HUDEP-2 (cell line): Measurements from ENCODE around the gene RTN4RL2.

Source experiments
- DNase-seq, 76 experiments: peaks; one replicate each; lab custom pipeline; 2025; ENCODE audit not compliant: unreplicated experiment in 76 of 76; lab: John Stamatoyannopoulos, UW

The RTN4RL2 gene

DNA sequence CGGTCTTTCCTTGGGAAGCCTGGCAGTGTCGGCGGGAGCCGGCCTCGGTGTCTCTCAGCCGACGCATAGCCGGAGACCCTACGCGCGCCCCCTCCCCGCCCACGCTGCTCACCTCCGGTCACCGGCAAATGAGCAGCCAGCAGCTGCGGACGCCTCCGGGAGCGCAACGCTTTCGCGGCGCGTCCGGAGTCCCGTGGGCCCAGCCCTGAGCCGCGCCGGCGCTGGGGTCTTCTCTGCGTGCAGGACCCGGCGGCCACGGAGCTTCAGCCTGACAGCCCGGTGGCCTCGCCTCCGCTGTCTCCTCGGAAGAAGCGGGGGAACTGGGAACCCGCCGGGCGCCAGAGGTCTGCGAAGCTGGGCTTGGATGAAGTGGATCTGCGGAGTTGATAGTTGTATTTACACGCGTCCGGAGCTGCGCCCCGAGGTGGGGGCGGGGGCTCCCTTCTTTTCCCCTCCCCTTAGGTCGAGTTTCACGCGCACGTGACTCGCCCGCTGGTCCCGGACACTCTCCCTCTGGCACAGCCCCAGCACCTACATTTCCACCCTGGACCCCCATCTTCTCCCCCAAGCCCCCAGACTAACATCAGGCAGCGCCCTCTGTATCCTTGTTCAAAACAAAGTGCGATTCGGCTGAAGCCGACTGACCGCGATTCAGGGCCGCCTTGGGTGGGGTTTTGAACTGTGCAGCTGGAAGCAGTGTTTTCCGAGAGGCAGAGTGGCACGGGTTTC lies 55.2 kb downstream of the RTN4RL2 start, which contains the start of gene SLC43A1:
SLC43A1 (minus strand) TSS at position 371 of the 729 bp plus-strand sequence. CDS start 1,591 bp downstream, outside the sequence.
- DNase-seq = peak in 61 of 76 experiments; percentile 10 to 78 (median 46)

DNA sequence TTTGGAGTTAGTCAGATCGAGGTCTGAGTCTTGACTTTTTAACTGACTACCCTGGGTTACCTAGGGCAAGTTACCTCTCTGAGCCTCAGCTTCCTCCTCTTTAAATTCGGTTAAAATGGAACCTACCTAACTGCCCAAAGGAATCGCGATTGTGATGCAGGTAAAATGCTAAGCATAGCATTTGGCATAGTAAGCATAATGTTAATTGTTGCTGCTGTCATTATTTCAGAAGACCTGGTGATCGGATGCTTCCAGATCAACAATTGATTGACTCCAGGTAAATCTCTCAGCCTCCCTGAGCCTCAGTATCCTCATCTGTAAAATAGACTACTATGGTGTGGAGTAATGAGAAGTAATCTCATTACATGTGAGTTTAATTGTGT lies 55.7 kb downstream of the RTN4RL2 start:
- peak in 1 of 76 experiments; percentile 6 for DNase-seq

GRCh38 chr11:57521116-57521515 lies 60.8 kb downstream of the RTN4RL2 start:
- no peak for DNase-seq

DNA sequence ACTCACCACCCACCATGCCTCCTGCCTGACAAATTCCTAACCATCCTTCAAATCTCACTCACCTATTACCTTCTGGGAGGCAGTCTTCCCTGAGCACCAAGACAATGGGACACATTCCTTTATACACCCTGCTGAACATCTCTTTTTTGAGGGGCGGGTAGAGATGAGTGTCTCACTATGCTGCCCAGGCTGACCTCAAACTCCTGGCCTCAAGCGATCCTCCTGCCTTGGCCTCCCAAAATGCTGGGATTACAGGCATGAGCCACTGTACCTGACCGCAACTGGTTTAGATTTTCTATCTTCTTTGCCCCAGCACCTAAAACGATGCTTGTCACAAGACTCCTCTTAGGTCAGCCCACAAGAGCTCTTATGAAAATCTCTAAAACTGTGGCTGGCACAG lies 63.1 kb downstream of the RTN4RL2 start:
- DNase-seq = no peak
